Middle frontal gyrus (tissue), 1 donor: Measurements from ENCODE around the gene DNAH2.

ENCODE experiments used
- DNase-seq: peaks from one replicate; pipeline ENCODE4 v3.0.0-alpha.2; 2015; ENCODE audit warnings: low spot score; ENCODE audit errors: extremely low spot score

The DNAH2 gene

GRCh38 chr17:7716901-7717755 is at the start of gene DNAH2:
DNAH2 (plus strand) TSS chr17:7717744; CDS start chr17:7719735, 1,991 bp downstream.
- DNase-seq, result peak; percentile 56

GRCh38 chr17:7668482-7668881 is 49.1 kb upstream of the DNAH2 start:
- DNase-seq, result no peak

- DNase-seq, result no peak
These were observed 44.3 kb upstream of the DNAH2 start for GRCh38 chr17:7673239-7673638.

- DNase-seq, result no peak
These were observed 42.6 kb upstream of the DNAH2 start for GRCh38 chr17:7674934-7675333.

- DNase-seq, result no peak
These were observed 41.0 kb upstream of the DNAH2 start for GRCh38 chr17:7676533-7676932.

GRCh38 chr17:7677388-7678067 is 40.0 kb upstream of the DNAH2 start:
- no peak for DNase-seq

- DNase-seq, result no peak
These were observed 32.6 kb upstream of the DNAH2 start for GRCh38 chr17:7684851-7685532.

- DNase-seq, result peak; percentile 92
These were observed 31.9 kb upstream of the DNAH2 start for GRCh38 chr17:7685533-7686221.

- DNase-seq, result peak; percentile 76
These were observed 31.1 kb upstream of the DNAH2 start for GRCh38 chr17:7686222-7687071.

GRCh38 chr17:7687072-7687907 is 30.3 kb upstream of the DNAH2 start, which contains the start of gene TP53:
TP53 (minus strand) TSS chr17:7687490; CDS start chr17:7676594, 10,896 bp downstream.
- DNase-seq, result peak; percentile 91

- peak; percentile 98 for DNase-seq
These were observed 29.4 kb upstream of the DNAH2 start, which contains the start of gene WRAP53 for GRCh38 chr17:7687908-7688807. WRAP53 (plus strand) TSS chr17:7688477; CDS start chr17:7688649, 172 bp downstream.

- DNase-seq, result no peak
These were observed 28.7 kb upstream of the DNAH2 start for GRCh38 chr17:7688808-7689316.

GRCh38 chr17:7695586-7695985 is 22.0 kb upstream of the DNAH2 start:
- no peak for DNase-seq

- no peak for DNase-seq
These were observed 19.5 kb upstream of the DNAH2 start for GRCh38 chr17:7697828-7698588.

GRCh38 chr17:7700510-7700909 is 17.0 kb upstream of the DNAH2 start:
- no peak for DNase-seq

- no peak for DNase-seq
These were observed 15.9 kb upstream of the DNAH2 start for GRCh38 chr17:7701681-7702080.

GRCh38 chr17:7702776-7703175 is 14.8 kb upstream of the DNAH2 start:
- DNase-seq, result no peak
